ENCODE results near the gene TRAF3.

The TRAF3 gene

GRCh38 chr14:102920998-102921304 lies 143.7 kb downstream of the TRAF3 start:
- no peak for TF ChIP-seq SIN3A (IDR thresholded peaks at IDR 0.05; ENCODE audit: borderline replicate concordance, insufficient read depth, low read length)
- TF ChIP-seq REST (IDR thresholded peaks at IDR 0.05; ENCODE audit: insufficient read depth in 1 of 2, low read depth in 2 of 2, low read length in 2 of 2), result no peak
- no peak for TF ChIP-seq POLR2AphosphoS5 (IDR thresholded peaks at IDR 0.05; ENCODE audit: low read depth, low read length)
- TF ChIP-seq FOXP2 (optimal IDR thresholded peaks at IDR 0.05; ENCODE audit: borderline replicate concordance, extremely low read depth, extremely low read length, insufficient read depth), result no peak
- no peak for TF ChIP-seq TAF1 (IDR thresholded peaks at IDR 0.05; ENCODE audit: borderline replicate concordance, insufficient read depth, low read length)

DNA sequence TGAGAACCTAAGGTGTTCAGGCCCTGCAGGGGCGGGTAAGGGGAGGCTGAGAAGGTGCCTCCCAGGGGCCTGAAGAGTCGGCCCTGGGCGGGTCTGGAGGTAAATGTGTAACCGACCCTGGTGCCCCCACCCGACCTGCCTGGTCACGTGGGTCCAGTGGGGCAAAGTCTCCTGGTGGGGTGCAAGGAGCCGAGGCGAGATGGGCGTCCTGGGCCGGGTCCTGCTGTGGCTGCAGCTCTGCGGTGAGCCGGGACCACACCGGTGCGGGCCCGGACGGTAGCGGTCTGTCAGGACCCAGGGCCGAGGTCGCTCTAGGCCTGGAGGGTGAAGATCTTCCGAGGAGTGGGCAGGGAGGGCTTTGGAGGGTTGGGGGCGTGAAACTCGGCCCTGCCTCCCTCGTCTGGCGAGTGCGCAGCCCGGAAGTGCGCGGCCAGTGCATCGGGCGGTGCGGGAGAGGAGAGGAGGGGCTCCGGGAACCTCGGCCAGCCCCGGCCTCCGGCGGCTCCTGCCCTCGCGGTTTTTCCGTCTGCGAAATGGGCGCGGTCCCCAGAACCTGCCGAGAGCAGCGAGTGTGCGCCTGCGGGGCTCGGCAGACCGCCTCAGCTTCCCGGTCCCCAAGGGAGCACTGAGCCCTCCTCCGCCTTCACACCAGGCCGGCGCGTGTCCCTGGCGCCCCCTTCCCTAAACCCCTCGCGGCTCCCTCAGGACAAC lies 145.4 kb downstream of the TRAF3 start, which contains the start of gene AMN:
TSS of gene AMN (plus strand) at position 174 of the 711 bp plus-strand sequence. CDS start at position 200, 26 bp downstream.
- no peak for TF ChIP-seq TAF1 (IDR thresholded peaks at IDR 0.05; ENCODE audit: borderline replicate concordance, insufficient read depth, low read length)
- no peak for TF ChIP-seq REST (IDR thresholded peaks at IDR 0.05; ENCODE audit: insufficient read depth in 1 of 2, low read depth in 2 of 2, low read length in 2 of 2)
- TF ChIP-seq FOXP2 (optimal IDR thresholded peaks at IDR 0.05; ENCODE audit: borderline replicate concordance, extremely low read depth, extremely low read length, insufficient read depth), result no peak
- TF ChIP-seq SIN3A (IDR thresholded peaks at IDR 0.05; ENCODE audit: borderline replicate concordance, insufficient read depth, low read length), result no peak
- TF ChIP-seq POLR2AphosphoS5 (IDR thresholded peaks at IDR 0.05; ENCODE audit: low read depth, low read length), result no peak

DNA sequence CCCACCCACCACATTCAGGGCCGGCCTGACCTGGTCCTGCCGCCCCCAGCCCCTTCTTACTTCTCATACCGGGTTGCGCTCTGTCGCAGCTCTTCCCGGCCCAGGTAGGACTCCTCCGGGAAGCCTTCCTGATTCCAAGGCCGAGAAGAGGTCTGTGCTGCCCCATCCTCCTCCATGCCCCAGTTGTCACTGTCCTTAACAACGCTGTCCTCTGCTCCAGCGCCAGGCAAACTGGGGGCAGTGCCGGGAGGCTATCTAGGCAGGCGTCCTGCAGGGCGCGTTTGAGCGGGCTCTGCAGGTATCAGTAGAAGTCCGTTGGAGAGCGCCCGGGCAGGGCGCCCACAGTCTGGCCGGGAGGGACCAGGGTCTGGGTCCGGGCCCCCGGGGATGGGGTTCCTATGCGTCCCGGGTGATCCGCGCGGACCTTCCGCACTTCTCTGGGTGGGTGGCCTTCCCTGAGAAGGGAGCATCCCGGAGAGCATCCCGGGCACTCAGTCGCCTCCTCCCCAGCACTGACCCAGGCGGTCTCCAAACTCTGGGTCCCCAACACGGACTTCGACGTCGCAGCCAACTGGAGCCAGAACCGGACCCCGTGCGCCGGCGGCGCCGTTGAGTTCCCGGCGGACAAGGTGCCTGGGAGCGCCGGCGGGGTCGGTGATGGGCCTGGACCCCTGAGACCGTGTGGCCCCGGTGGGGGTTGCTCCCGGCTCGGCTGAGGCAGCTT lies 146.1 kb downstream of the TRAF3 start:
- TF ChIP-seq POLR2AphosphoS5 (IDR thresholded peaks at IDR 0.05; ENCODE audit: low read depth, low read length) (no peak), SIN3A (IDR thresholded peaks at IDR 0.05; ENCODE audit: borderline replicate concordance, insufficient read depth, low read length) (no peak)

DNA sequence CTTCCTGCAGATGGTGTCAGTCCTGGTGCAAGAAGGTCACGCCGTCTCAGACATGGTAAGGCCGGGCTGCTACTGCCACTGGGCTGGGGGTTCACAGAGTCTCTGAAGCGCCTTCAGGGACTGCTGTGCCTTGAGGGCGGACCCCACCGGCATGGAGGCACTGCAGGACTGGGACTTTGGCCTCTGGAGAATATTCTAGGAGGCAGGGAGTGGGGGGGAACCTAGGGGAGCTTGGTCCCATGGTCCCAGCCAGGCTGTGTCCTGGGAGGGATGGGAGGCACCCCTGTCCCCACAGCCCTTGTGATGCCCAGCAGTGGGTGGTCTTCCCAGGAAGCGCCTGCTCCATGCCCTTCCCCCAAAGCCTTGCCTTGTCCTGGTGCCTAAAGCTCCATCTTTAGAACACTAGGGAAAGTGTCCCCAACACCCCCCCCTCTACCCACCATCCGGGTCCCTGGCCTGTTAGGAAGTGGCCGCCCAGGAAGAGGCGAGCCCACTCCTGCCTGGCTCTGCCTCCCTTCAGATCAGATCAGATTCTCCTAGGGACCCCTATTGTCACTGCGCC lies 146.8 kb downstream of the TRAF3 start:
- TF ChIP-seq POLR2AphosphoS5 (IDR thresholded peaks at IDR 0.05; ENCODE audit: low read depth, low read length) (no peak), FOXP2 (optimal IDR thresholded peaks at IDR 0.05; ENCODE audit: borderline replicate concordance, extremely low read depth, extremely low read length, insufficient read depth) (no peak), TAF1 (IDR thresholded peaks at IDR 0.05; ENCODE audit: borderline replicate concordance, insufficient read depth, low read length) (no peak), SIN3A (IDR thresholded peaks at IDR 0.05; ENCODE audit: borderline replicate concordance, insufficient read depth, low read length) (no peak), REST (IDR thresholded peaks at IDR 0.05; ENCODE audit: insufficient read depth in 1 of 2, low read depth in 2 of 2, low read length in 2 of 2) (no peak)

DNA sequence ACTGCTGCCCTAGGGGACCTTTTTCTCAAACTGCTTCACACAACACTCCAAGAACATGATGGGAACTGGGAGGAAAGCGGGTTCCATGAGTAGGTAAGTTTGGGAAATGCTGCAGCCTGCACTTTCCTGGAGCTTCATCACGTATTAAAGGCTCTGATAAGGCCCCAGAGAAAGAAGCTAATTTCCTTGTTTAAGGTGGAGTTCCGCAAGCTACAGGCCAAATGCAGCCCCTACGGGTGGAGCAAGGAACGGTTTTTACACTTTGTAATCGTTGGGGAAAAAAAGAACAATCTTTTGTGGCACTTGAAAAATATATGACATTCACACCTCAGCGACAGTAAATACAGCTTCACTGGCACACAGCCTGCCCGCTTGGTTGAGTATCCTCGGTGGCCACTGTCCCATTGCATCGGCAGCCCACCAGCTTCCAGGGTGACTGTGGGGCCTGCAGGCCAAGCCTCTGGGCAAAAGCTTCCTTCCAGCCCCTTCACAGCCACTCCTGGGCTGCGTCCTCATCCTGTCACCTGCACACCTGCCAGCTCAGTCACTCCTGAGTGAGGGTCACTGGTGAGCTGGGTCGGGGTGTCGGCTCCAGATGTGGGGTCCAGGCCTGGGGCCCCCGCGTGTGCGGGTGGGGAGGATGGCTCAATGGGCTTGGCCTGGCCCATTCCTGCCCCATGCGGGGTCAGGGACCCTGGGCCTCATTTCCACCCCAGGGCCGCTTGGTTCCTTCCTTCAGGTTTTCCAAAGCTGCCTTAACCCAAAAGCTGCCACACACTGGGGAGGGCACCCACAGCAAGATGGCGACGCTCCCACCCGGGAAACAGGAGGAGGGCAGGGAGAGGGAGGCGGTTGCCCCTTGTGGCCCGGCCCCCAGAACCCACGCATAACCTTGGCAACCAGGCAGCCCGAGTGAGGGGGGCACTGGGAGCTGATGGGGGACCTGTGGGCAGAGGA lies 147.7 kb downstream of the TRAF3 start:
- no peak for TF ChIP-seq TAF1 (IDR thresholded peaks at IDR 0.05; ENCODE audit: borderline replicate concordance, insufficient read depth, low read length)
- TF ChIP-seq FOXP2 (optimal IDR thresholded peaks at IDR 0.05; ENCODE audit: borderline replicate concordance, extremely low read depth, extremely low read length, insufficient read depth), result no peak
- no peak for TF ChIP-seq REST (IDR thresholded peaks at IDR 0.05; ENCODE audit: insufficient read depth in 1 of 2, low read depth in 2 of 2, low read length in 2 of 2)
